HG02759 (cell line): ENCODE results near the gene C2orf49.

ENCODE experiments used
- ATAC-seq: cut with Tn5 transposase; IDR thresholded peaks from one replicate; pipeline ENCODE4 v1.9.1; 2021; ENCODE audit warnings: mild to moderate bottlenecking, moderate library complexity; ENCODE audit not compliant: unreplicated experiment

C2orf49 gene

GRCh38 chr2:105358593-105358992, 21.3 kb downstream of the C2orf49 start:
- no peak for ATAC-seq

GRCh38 chr2:105361102-105361889, 24.0 kb downstream of the C2orf49 start:
- ATAC-seq, result no peak

- ATAC-seq, result no peak
Observed at GRCh38 chr2:105362862-105363591, 25.7 kb downstream of the C2orf49 start.

GRCh38 chr2:105364436-105365139, 27.2 kb downstream of the C2orf49 start:
- ATAC-seq, result no peak

- ATAC-seq, result no peak
Observed at GRCh38 chr2:105365206-105365605, 27.9 kb downstream of the C2orf49 start.

- no peak for ATAC-seq
Observed at GRCh38 chr2:105368759-105369408, 31.5 kb downstream of the C2orf49 start.

GRCh38 chr2:105369777-105370690, 32.7 kb downstream of the C2orf49 start:
- ATAC-seq, result peak; percentile 94

- ATAC-seq, result no peak
Observed at GRCh38 chr2:105371156-105371555, 33.8 kb downstream of the C2orf49 start.

GRCh38 chr2:105371810-105372209, 34.5 kb downstream of the C2orf49 start:
- no peak for ATAC-seq

- peak; percentile 5 for ATAC-seq
Observed at GRCh38 chr2:105373344-105373781, 36.0 kb downstream of the C2orf49 start.

GRCh38 chr2:105373895-105374401, 36.6 kb downstream of the C2orf49 start:
- ATAC-seq, result peak; percentile 68

- ATAC-seq, result no peak
Observed at GRCh38 chr2:105375001-105375561, 37.7 kb downstream of the C2orf49 start.

- no peak for ATAC-seq
Observed at GRCh38 chr2:105376010-105376409, 38.7 kb downstream of the C2orf49 start.

- ATAC-seq, result no peak
Observed at GRCh38 chr2:105376789-105377240, 39.5 kb downstream of the C2orf49 start.

- ATAC-seq, result no peak
Observed at GRCh38 chr2:105377871-105378270, 40.5 kb downstream of the C2orf49 start.

GRCh38 chr2:105378276-105378840, 41.0 kb downstream of the C2orf49 start:
- ATAC-seq, result no peak

GRCh38 chr2:105378921-105379383, 41.6 kb downstream of the C2orf49 start:
- ATAC-seq, result no peak

- no peak for ATAC-seq
Observed at GRCh38 chr2:105379741-105380186, 42.4 kb downstream of the C2orf49 start.
